SK-N-MC (cell line): ENCODE data around the gene PDZRN4.

ENCODE experiments used
- EZH2 ChIP-seq: fragments of 200-600 bp; sonication (generic); IDR thresholded peaks from one replicate; pipeline ENCODE4 v1.6.1; 2017; ENCODE audit warnings: antibody characterized with exemption
- POLR2AphosphoS5 ChIP-seq: IDR thresholded peaks from 2 replicates; pipeline ENCODE4 v1.6.1; 2012; ENCODE audit warnings: mild to moderate bottlenecking, low read depth, low read length, borderline replicate concordance

- TF ChIP-seq POLR2AphosphoS5 (no peak), EZH2 (no peak)
These were observed 322.4 kb downstream of the PDZRN4 start for GRCh38 chr12:41510470-41510869.
